Tibial nerve (tissue), 3 donors: Measurements from ENCODE around the gene HTRA3.

Experiments used
- CTCF ChIP-seq, 5 experiments: fragments of 200-600 bp in 3 of 5; fragments of 450-650 bp in 2 of 5; sonication (generic) in 3 of 5; IDR thresholded peaks; one replicate each; pipeline ENCODE4 v1.5.1; 2016 to 2019; ENCODE audit warnings: antibody characterized with exemption in 5 of 5, mild to moderate bottlenecking in 3 of 5, moderate library complexity in 2 of 5
- POLR2A ChIP-seq, 2 donors: fragments of 450-650 bp; IDR thresholded peaks; one replicate each; pipeline ENCODE4 v1.6.1; 2017; ENCODE audit warnings: antibody characterized with exemption in 2 of 2, mild to moderate bottlenecking in 2 of 2, moderate library complexity in 2 of 2

- TF ChIP-seq CTCF (IDR thresholded peaks at IDR 0.05) = no peak
- TF ChIP-seq POLR2A (IDR thresholded peaks at IDR 0.05) = no peak
Observed at GRCh38 chr4:8289151-8289750, 19.7 kb downstream of the HTRA3 start.
